ENCODE data around the gene CDH13. TPM values are rescaled to one million over a fixed set of nuclear protein-coding genes. Genes with fewer than 3 reads are reported as not detected.

The CDH13 gene
- total RNA-seq, 1 donor from 2014 or later = not detected

GRCh38 chr16:83666449-83666848 lies 1039.7 kb downstream of the CDH13 start:
- H3K4me3 Mint-ChIP-seq = no peak overlapping the region
- no peaks in the 10 kb centered on the region for H3K9me3 Mint-ChIP-seq
- no peak for DNase-seq
- intact Hi-C loops (cut with micrococcal nuclease) = no loop called here
- no peaks in the 10 kb centered on the region for H3K36me3 Mint-ChIP-seq (ENCODE audit: low read depth)
- no peak overlapping the region for H3K27ac Mint-ChIP-seq
- H3K27me3 Mint-ChIP-seq = no peaks in the 10 kb centered on the region
- no peaks in the 10 kb centered on the region for H3K4me1 Mint-ChIP-seq

GRCh38 chr16:83669456-83669855 lies 1042.7 kb downstream of the CDH13 start:
- Mint-ChIP-seq H3K9me3 (no peaks in the 10 kb centered on the region), H3K4me1 (no peaks in the 10 kb centered on the region), H3K4me3 (no peak overlapping the region), H3K36me3 (ENCODE audit: low read depth) (no peaks in the 10 kb centered on the region), H3K27me3 (no peaks in the 10 kb centered on the region), H3K27ac (no peak overlapping the region)
- intact Hi-C loops (cut with micrococcal nuclease) = no loop called here
- no peak for DNase-seq

- Mint-ChIP-seq H3K27me3 (no peaks in the 10 kb centered on the region), H3K36me3 (ENCODE audit: low read depth) (no peaks in the 10 kb centered on the region), H3K9me3 (no peaks in the 10 kb centered on the region), H3K4me1 (no peaks in the 10 kb centered on the region), H3K27ac (no peak overlapping the region), H3K4me3 (no peak overlapping the region)
- DNase-seq = no peak
- intact Hi-C loops (cut with micrococcal nuclease) = no loop called here
Measured at GRCh38 chr16:83674931-83675535, 1048.3 kb downstream of the CDH13 start.

GRCh38 chr16:83676086-83676485 lies 1049.3 kb downstream of the CDH13 start:
- Mint-ChIP-seq H3K4me1 (no peaks in the 10 kb centered on the region), H3K9me3 (no peaks in the 10 kb centered on the region), H3K27me3 (no peaks in the 10 kb centered on the region), H3K36me3 (ENCODE audit: low read depth) (no peaks in the 10 kb centered on the region), H3K27ac (no peak overlapping the region), H3K4me3 (no peak overlapping the region)
- no peak for DNase-seq
- intact Hi-C loops (cut with micrococcal nuclease) = no loop called here

- Mint-ChIP-seq H3K27me3 (peaks cover 4% of the 10 kb centered on the region), H3K4me3 (no peak overlapping the region), H3K9me3 (no peaks in the 10 kb centered on the region), H3K4me1 (no peaks in the 10 kb centered on the region), H3K36me3 (ENCODE audit: low read depth) (no peaks in the 10 kb centered on the region), H3K27ac (no peak overlapping the region)
- no peak for DNase-seq
- intact Hi-C loops (cut with micrococcal nuclease) = no loop called here
Measured at GRCh38 chr16:83680980-83681379, 1054.2 kb downstream of the CDH13 start.

- H3K4me3 Mint-ChIP-seq = no peak overlapping the region
- H3K27ac Mint-ChIP-seq = no peak overlapping the region
- intact Hi-C loops (cut with micrococcal nuclease) = no loop called here
- H3K9me3 Mint-ChIP-seq = no peaks in the 10 kb centered on the region
- peaks cover 4% of the 10 kb centered on the region for H3K27me3 Mint-ChIP-seq
- no peaks in the 10 kb centered on the region for H3K36me3 Mint-ChIP-seq (ENCODE audit: low read depth)
- H3K4me1 Mint-ChIP-seq = no peaks in the 10 kb centered on the region
- DNase-seq = no peak
Measured at GRCh38 chr16:83681381-83681956, 1054.7 kb downstream of the CDH13 start.

GRCh38 chr16:83682116-83682867 lies 1055.5 kb downstream of the CDH13 start:
- Mint-ChIP-seq H3K4me3 (no peak overlapping the region), H3K4me1 (no peaks in the 10 kb centered on the region), H3K9me3 (no peaks in the 10 kb centered on the region), H3K27ac (no peak overlapping the region), H3K27me3 (peaks cover 4% of the 10 kb centered on the region), H3K36me3 (ENCODE audit: low read depth) (no peaks in the 10 kb centered on the region)
- no peak for DNase-seq
- intact Hi-C loops (cut with micrococcal nuclease) = no loop called here

- no peak for DNase-seq
- Mint-ChIP-seq H3K27me3 (peaks cover 4% of the 10 kb centered on the region), H3K4me1 (no peaks in the 10 kb centered on the region), H3K36me3 (ENCODE audit: low read depth) (no peaks in the 10 kb centered on the region), H3K9me3 (no peaks in the 10 kb centered on the region), H3K4me3 (no peak overlapping the region), H3K27ac (no peak overlapping the region)
- intact Hi-C loops (cut with micrococcal nuclease) = no loop called here
Measured at GRCh38 chr16:83682868-83683235, 1056.1 kb downstream of the CDH13 start.

- no peaks in the 10 kb centered on the region for H3K9me3 Mint-ChIP-seq
- H3K36me3 Mint-ChIP-seq (ENCODE audit: low read depth) = no peaks in the 10 kb centered on the region
- no peak overlapping the region for H3K4me3 Mint-ChIP-seq
- intact Hi-C loops (cut with micrococcal nuclease) = no loop called here
- no peak for DNase-seq
- no peaks in the 10 kb centered on the region for H3K4me1 Mint-ChIP-seq
- no peak overlapping the region for H3K27ac Mint-ChIP-seq
- peaks cover 4% of the 10 kb centered on the region for H3K27me3 Mint-ChIP-seq
Measured at GRCh38 chr16:83685615-83686165, 1058.9 kb downstream of the CDH13 start.

- no peaks in the 10 kb centered on the region for H3K9me3 Mint-ChIP-seq
- intact Hi-C loops (cut with micrococcal nuclease) = no loop called here
- no peak overlapping the region for H3K4me3 Mint-ChIP-seq
- H3K27ac Mint-ChIP-seq = no peak overlapping the region
- no peaks in the 10 kb centered on the region for H3K4me1 Mint-ChIP-seq
- H3K27me3 Mint-ChIP-seq = peaks cover 2% of the 10 kb centered on the region
- H3K36me3 Mint-ChIP-seq (ENCODE audit: low read depth) = no peaks in the 10 kb centered on the region
- no peak for DNase-seq
Measured at GRCh38 chr16:83686726-83687125, 1060.0 kb downstream of the CDH13 start.

GRCh38 chr16:83689385-83689831 lies 1062.6 kb downstream of the CDH13 start:
- intact Hi-C loops (cut with micrococcal nuclease) = no loop called here
- Mint-ChIP-seq H3K4me3 (no peak overlapping the region), H3K9me3 (no peaks in the 10 kb centered on the region), H3K27me3 (no peaks in the 10 kb centered on the region), H3K4me1 (no peaks in the 10 kb centered on the region), H3K27ac (no peak overlapping the region), H3K36me3 (ENCODE audit: low read depth) (no peaks in the 10 kb centered on the region)
- DNase-seq = no peak

- H3K4me1 Mint-ChIP-seq = no peaks in the 10 kb centered on the region
- intact Hi-C loops (cut with micrococcal nuclease) = no loop called here
- no peaks in the 10 kb centered on the region for H3K9me3 Mint-ChIP-seq
- H3K4me3 Mint-ChIP-seq = no peak overlapping the region
- no peak for DNase-seq
- H3K36me3 Mint-ChIP-seq (ENCODE audit: low read depth) = no peaks in the 10 kb centered on the region
- H3K27ac Mint-ChIP-seq = no peak overlapping the region
- no peaks in the 10 kb centered on the region for H3K27me3 Mint-ChIP-seq
Measured at GRCh38 chr16:83692224-83692623, 1065.5 kb downstream of the CDH13 start.

- Mint-ChIP-seq H3K27ac (no peak overlapping the region), H3K4me1 (no peaks in the 10 kb centered on the region), H3K9me3 (peaks cover 6% of the 10 kb centered on the region), H3K27me3 (no peaks in the 10 kb centered on the region), H3K36me3 (ENCODE audit: low read depth) (no peaks in the 10 kb centered on the region), H3K4me3 (no peak overlapping the region)
- intact Hi-C loops (cut with micrococcal nuclease) = no loop called here
- DNase-seq = no peak
Measured at GRCh38 chr16:83698964-83699363, 1072.2 kb downstream of the CDH13 start.

GRCh38 chr16:83699817-83700216 lies 1073.0 kb downstream of the CDH13 start:
- intact Hi-C loops (cut with micrococcal nuclease) = no loop called here
- no peaks in the 10 kb centered on the region for H3K4me1 Mint-ChIP-seq
- H3K27me3 Mint-ChIP-seq = no peaks in the 10 kb centered on the region
- no peak for DNase-seq
- no peak overlapping the region for H3K4me3 Mint-ChIP-seq
- H3K27ac Mint-ChIP-seq = no peak overlapping the region
- H3K36me3 Mint-ChIP-seq (ENCODE audit: low read depth) = no peaks in the 10 kb centered on the region
- H3K9me3 Mint-ChIP-seq = peaks cover 6% of the 10 kb centered on the region
